GM18520 (cell line): Measurements from ENCODE around the gene GALNT6.

ENCODE experiments used
- ATAC-seq: cut with Tn5 transposase; IDR thresholded peaks from one replicate; pipeline ENCODE4 v1.9.1; 2021; ENCODE audit not compliant: unreplicated experiment

The GALNT6 gene

DNA sequence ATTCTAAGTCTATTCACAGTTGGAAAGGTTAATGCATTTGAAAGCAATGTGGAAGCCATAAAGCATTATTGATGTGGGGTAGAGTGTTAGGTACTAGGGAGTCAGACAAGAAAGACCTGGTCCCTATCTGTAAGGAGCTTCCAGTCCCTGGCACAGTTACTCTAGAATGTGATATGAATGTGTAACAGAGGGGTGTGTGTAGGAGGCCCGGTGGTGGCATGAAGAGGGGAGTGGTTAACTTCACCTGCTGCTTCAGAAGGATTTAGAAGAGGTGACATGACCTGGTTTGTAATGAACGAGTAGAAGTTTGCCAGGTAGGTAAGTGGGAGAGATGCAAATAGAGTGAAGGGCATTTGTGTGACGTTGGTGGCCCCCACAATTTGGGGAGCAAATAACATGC lies 15.1 kb upstream of the GALNT6 start:
- no peak for ATAC-seq

DNA sequence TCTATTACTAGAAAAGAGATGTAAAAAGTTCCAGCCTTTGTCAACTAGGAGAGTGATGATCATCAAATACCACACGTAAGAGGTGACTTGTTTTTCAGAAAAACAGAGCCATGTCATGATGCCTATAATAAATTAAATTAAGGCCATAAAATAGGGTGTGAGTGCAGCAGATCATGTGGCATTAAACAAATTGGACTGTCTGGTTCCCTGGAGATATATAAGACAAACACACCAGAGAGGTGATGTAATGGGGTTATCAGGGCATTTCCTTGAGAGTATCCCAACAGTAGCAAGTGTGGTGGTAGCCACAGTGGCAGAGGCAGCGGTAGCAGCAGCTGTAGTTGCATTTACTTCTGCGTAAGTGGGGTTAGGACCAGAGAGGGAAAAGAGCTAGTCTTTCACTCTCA lies 14.6 kb upstream of the GALNT6 start:
- ATAC-seq, result no peak

- ATAC-seq, result no peak
These were observed 13.4 kb upstream of the GALNT6 start for GRCh38 chr12:51404627-51405026.

GRCh38 chr12:51403681-51404136 lies 12.5 kb upstream of the GALNT6 start:
- no peak for ATAC-seq

DNA sequence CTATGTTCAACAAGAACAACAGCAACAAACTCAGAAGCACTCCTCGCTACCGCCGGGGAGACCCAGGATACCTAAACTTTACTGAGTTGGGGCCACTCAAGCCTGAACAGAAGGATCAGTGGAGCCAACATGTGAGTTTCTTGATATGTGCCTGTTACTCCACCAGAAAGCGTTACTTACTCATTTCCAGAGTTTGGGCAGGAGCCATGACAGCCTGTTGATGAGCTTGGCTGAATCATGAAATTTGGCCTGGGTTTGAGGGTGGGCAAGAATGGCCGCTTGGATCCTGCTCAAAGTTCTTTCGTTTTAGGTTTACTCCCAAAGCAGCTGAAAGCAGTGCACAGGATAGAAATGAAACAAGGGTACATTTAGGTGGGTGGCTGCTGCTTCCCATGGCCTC lies 12.0 kb upstream of the GALNT6 start:
- no peak for ATAC-seq

GRCh38 chr12:51401900-51402299 lies 10.7 kb upstream of the GALNT6 start:
- no peak for ATAC-seq

DNA sequence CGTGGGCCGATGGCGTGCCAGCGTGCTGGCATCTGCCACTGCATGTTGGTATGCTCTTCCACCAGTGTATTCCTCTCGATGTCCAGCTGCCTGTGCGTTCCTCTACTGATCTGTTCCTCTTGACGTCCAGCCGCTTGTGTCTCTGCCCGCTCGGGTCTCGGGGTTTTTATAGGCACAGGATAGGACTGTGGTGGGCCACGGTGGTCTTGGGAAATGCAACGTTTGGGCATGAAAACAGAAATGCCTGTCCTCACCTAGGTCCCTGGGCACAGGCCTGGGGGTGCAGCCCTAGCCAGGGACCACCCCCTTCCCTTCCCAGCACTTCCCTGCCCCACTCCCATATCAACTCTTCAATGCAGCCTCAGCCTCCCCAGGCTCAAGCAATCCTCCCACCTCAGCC lies 10.3 kb upstream of the GALNT6 start:
- ATAC-seq, result no peak

DNA sequence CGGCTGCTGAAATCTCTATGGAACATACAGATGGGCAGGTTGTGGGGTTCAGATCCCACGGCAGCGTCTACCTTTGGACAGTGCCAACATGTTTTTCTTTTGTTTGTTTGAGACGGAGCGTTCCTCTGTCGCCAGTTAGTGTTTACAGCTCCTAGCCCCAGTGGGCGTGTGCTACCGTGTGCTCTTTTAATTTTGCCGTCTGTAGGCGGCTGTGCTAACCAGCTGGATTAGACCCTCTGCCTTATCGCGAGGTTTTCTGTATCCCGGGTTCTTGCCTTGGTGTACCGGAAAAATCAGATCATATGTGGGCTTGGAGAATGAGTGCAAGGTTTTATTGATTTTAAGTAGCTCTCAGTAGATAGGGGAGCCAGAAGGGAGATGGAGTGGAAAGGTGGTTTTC lies 9.8 kb upstream of the GALNT6 start:
- no peak for ATAC-seq

- ATAC-seq, result no peak
These were observed 8.7 kb upstream of the GALNT6 start for GRCh38 chr12:51399891-51400290.

DNA sequence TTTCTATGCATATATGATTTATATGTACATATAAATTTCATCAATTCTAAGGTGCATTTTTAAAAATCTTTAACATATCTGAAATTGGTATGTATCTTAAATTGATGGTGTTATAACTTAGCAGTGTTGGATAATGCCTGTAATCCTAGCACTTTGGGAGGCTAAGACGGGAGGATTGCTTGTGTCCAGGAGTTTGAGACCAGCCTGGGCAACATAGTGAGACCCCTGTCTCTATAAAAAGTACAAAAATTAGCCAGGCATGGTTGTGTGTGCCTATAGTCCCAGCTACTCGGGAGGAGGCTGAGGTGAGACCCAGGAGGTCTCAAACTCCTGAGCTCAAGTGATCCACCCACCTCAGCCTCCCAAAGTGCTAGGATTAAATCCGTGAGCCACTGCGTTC lies 6.5 kb upstream of the GALNT6 start:
- ATAC-seq, result no peak

- ATAC-seq, result peak; percentile 40
These were observed 4.4 kb upstream of the GALNT6 start for GRCh38 chr12:51395283-51396230.

GRCh38 chr12:51393676-51394545 lies 2.7 kb upstream of the GALNT6 start:
- no peak for ATAC-seq

GRCh38 chr12:51392556-51393237 lies 1.5 kb upstream of the GALNT6 start:
- ATAC-seq, result no peak

- no peak for ATAC-seq
These were observed 319 bp downstream of the GALNT6 start for GRCh38 chr12:51390891-51391282.

DNA sequence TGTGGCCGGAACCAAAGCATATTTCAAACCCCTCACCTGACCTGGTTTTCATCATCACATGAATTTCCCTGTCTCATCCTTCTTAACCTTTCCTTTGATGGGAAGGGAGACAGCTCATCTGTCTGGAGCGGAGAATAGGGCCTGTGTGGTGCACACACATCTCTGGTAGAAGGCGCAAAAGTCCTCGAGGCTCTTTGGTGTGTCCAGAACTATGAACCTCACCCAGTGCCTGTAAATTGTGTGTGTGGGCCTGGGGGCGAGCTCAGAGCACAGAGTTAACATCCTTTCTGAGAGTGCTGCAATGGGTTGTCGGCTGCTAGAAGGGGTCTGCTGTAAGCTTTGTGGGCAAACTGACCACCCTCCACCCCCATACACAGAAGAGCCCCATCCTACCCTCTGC lies 749 bp downstream of the GALNT6 start:
- no peak for ATAC-seq

DNA sequence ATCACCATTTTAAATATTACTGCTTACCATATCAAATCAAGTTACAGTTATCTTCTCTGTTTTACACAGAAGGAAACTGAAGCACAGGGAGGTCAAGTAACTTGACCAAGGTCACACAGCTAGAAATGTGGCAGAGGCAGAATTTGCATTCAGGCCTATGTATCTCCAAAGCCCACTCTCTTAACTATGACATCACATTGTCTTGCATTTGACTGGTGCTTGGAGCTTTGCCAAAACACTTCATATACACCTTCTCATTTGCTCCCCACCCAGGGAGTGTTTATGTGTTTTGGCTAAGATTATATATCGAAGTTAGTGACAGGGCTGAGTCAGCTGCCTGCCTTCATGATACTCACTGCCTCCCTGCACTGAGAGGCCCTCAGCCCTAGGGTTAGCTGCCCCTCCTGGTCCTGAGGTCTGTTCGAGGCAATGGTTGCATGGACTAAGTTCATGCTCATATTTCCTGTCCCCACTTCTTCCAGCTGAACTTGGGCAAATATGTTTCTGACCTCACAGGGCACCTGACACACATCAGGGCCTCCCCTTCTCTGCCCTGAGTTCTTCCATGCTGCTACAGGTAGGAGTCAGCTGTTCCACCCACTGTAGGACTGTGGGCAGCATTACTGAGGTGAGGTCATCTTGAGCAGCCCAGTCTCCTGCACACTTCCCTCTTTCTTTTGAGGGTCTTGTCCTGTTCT lies 1.8 kb downstream of the GALNT6 start:
- no peak for ATAC-seq

GRCh38 chr12:51388846-51389245 lies 2.4 kb downstream of the GALNT6 start:
- no peak for ATAC-seq

DNA sequence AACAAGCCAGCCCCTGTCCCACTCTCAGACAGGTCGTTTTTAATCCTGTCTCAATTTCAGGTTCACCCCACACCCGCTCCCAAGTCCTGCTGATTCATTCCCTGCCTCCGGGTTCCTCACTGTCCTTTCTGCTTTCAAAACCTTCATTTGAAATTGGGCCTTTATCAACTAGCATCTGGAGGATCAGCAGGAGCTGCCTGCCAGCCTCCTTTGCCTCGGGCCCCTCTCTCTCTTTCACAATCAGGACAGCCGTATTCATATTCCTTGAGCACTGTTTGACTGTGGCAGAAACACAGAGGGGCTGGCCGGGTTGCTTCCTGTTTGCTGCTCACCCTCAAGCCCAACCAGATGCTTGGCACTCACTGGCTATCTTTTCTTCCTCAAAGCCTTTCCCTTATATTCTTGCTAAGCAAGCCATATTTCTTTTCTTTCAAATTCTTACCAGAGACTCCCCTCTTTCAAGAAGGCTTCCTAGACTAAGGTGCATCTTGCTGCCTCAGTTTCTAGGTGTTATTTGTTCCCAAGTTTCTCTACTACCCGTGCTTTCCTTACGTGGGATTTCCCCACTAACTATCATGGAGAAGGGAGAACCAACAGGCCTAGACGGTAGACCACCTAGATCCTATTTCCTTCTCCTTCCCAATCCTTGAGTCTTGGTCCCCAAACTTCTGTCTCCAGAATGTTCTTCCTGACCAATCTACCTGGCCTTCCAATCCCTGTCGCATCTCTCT lies 3.0 kb downstream of the GALNT6 start:
- ATAC-seq, result no peak

GRCh38 chr12:51386351-51386750 lies 4.9 kb downstream of the GALNT6 start:
- ATAC-seq, result no peak
